Islet precursor cell (in vitro differentiated cells): Measurements from ENCODE around the gene ILKAP.
A peak's percentile ranks its signal among the peaks of the same experiment; 100 is the strongest.

Experiments used
- DNase-seq: peaks from one replicate; pipeline ENCODE4 v3.0.0-alpha.2; 2018

ILKAP gene

GRCh38 chr2:238203094-238203972 is at the start of gene ILKAP:
Gene ILKAP (minus strand): TSS chr2:238203695. CDS start chr2:238203553, 142 bp downstream.
- DNase-seq, result peak; percentile 90

DNA sequence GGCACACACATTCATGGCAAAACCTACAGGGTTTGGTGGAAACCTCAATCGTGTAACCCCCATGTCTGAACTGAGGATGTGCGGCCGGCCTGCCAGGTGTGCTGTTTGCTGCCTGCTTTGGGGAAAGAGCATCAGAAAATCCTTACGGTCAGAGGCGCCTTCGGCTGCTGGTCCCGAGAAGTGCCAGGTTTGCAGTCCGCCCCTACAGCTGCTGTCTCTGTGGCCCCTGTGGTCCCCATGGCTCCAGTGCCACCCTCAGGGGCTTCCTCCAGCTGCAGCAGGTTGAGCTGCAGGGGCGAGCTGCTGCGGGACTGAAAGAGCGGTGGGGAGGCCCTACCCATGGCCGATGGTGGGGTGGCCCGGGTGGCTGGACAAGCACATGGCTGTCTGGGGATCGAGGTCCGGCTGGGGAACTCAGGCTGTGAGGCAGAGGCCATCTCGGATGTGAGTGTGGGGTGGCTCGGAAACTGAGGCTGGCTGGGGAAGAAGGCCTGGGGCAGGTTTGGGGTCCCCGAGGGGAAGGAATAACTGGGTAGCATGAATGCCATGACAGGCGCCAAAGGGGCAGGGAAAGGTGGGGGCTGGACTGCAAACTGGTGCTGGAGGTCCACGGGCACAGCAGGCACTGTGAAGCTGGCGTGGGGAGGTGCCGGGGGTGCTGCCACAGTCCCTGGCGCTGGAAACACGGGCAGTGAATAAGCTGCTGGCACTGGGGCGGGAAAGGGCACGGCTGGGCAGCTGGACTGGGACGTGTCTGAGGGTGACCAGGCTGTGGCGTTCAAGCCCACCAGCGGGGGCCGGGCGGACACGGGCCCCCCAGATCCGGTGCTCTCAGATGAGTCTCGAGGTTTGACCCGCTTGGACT is 49.5 kb upstream of the ILKAP start:
- no peak for DNase-seq

- no peak for DNase-seq
These were observed 48.5 kb upstream of the ILKAP start for GRCh38 chr2:238251986-238252385.

DNA sequence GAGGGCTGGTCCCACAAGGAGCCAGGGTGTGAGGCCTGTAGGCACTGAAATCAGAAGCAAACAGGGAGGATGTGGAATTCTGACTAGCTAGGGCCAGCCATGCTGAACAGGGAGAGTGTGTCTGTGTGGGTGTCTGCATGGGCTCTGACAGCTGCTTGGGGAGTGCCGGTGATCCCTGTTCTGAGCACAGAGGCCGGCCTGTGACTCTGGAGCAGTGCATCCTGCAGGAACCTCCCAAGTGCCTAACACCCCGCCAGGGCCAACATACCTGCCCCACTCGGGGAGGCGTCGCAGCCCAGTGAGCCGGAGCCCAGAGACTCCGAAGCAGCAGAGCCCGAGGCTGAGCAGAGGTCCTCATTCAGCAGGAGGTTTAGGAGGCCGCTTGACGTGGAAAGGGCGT is 47.8 kb upstream of the ILKAP start:
- no peak for DNase-seq

GRCh38 chr2:238250896-238251295 is 47.4 kb upstream of the ILKAP start:
- no peak for DNase-seq

DNA sequence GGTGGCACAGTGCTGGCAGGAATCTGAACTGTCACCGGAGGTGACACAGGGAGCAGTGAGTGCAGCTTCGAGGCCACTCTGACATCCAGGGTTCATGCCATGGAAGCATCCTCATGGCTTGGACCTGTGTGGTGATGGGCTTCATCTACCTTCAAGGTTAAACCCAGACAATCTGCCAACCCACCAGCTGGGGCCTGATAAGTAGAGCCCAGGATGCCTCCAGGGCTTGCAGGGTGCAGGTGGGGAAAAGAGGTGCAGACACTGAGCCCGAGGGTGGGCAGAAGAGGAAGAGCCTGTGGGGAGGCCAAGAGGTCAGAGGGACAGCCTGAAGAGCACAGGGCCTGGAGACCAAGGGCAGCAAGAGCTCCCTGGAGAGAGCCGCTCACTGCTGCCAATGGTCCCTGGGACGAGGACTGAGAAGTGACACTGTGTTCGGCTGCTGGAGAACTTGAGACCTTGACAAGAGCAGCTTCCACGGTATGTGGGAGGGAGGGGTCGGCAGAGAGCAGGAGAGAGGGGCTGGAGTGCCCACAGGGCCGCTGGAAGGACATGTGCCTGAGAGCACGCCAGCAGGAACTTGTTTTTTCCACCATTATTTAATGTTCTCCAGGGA is 44.5 kb upstream of the ILKAP start:
- DNase-seq, result no peak

- no peak for DNase-seq
These were observed 43.7 kb upstream of the ILKAP start for GRCh38 chr2:238247002-238247822.

GRCh38 chr2:238244151-238244550 is 40.7 kb upstream of the ILKAP start:
- DNase-seq, result no peak

GRCh38 chr2:238243496-238244076 is 40.1 kb upstream of the ILKAP start:
- no peak for DNase-seq

DNA sequence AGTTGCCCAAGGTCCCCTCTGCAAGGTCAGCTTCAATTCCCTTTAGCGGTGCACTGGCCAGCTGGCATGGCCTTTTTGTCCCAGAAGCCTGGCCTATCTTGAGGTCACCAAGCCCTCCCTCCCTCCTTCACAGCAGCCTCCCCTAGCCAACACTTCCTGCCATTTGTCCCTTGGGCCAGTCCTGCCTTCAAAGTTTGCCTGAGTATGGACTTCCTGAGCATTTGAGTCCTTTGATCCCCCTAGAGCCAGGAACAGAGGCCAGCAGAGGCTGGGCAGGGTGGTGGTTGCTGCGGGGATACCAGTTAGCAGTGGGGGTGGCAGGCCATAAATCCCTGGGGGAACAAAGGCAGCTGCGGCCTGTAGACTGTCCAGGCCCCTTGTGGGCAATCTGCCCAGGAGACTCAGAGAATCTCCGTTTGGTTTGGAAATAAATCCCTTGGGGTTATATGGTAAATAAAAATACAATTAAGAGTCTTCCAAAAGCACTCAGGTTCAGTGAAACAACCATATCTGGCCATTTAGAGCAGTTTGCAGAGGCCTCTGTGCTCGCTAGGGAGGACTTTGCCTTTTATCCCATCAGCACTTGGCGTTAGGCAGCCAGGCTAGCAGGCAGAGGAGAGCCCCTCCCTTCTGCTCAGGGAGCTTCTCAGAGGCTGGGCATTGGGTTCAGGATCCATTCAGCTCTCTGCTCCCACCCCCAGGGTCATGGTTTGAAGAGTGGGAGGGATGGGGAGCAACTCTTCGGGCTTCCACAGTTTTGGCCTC is 39.4 kb upstream of the ILKAP start:
- no peak for DNase-seq

DNA sequence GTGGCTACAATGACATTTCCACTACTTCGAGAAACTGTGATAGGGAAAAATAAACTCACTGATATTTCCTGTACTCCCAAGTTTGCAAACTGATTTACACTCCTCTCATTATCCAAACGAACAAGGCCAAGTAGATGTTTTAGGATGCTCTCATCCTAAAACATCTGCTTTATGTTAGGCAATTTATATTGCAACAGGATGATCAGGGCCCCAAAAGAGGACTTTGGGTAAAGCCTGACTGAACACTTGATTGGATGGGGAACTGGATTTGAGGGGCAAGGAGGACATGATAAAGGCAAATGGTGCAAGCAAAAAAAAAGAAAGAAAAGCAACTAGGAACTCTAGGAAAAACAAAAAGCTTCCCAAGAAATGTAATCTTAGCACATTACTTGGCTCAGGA is 38.5 kb upstream of the ILKAP start:
- DNase-seq, result no peak

- peak; percentile 85 for DNase-seq
These were observed 37.5 kb upstream of the ILKAP start for GRCh38 chr2:238240757-238241711.

DNA sequence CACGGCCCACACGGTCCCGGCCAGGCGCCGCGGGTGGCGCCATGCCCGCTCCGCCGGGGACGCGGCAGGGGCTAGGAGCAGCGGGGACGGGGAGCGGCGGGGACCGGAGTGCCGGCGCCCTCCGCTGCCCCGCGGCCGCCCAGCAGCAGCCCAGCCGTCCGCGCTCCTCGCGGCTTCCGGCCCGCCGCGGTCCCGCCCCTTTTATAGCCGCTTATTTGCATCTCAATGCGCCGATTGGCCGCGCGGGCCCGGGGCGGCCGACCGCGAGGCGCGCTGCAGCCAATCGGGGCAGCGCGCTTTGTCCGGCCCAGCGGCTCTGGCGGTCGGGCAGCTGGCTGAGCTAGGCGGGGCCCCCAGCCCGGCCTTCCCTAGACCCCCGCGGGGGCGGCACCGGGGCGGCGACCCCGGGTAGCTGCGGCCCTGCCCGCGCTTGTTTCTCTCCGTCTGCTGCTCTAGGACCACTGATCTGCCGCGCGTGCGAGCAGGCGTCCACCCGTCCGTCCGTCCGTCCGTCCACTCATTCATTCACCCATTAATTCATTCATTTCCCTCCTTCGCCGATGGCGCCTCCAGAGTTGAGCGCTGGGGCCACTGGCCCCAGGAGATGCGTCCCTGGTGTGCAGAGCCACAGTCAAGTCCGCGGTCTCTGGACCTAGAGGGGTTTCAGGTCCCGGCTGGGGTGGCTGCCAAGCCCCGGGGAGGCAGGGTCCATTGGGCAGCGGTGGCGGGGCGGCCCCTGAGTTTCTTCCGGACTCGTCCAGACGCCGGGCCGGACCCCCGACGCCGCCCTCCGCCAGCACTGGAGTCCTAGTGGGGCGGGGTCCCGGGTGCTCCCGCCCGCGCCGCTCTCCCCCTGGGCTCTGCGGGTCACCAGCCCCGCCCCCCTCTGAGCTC is 36.6 kb upstream of the ILKAP start, which contains the start of gene HES6:
HES6 (minus strand) TSS at position 176 of the 894 bp plus-strand sequence; CDS start at position 43, 133 bp downstream.
- peak; percentile 95 for DNase-seq

DNA sequence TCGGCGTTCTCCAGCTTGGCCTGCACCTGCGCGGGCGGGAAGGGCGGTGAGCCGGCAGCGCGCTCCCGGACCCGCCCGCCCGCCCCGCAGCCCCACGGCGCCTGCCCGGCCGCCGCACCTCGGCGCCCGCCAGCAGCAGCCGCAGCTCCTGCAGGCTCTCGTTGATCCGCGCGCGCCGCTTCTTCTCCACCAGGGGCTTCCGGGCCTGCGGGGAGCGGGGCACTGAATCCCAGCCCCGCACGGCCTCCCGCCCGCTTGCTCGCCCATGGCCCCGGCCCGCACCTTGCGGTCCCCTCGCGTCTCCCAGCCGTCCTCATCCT is 36.0 kb upstream of the ILKAP start:
- DNase-seq, result peak; percentile 71

DNA sequence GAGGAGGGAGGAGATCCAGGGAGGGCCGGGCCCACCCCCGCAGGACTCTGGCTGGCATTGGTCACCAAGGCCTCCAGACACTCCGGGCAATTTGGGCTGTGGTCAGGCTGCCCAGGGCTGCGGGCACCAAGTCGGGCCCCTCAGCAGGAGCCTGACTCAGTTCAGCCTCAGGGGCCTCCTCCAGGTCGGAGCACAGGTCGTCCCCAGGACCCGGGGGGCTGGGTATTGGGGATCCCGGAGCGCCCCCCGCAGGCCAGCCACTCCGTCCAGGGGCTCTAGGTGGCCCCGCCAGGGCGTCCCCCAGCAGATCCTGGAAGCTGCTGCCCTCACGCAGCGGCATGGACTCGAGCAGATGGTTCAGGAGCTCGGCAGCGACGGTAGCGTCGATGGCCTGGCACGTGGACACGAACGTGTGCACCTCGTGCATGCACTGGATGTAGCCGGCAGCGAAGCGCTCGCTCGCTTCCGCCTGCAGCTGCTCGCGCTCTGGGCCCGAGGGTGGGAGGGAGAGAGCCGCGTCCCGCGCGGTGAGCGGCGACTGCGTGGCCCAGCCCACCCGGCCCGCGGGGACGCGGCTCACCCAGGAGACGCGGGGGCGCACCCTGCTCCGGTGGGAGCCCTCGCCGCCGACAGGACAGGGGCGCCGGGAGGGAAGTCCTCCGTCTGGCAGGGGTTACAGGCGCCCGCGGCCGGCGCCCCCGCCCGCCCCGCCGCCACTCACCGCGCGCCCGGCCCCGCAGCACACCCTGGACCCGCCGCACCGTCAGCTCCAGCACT is 35.5 kb upstream of the ILKAP start:
- DNase-seq, result no peak

DNA sequence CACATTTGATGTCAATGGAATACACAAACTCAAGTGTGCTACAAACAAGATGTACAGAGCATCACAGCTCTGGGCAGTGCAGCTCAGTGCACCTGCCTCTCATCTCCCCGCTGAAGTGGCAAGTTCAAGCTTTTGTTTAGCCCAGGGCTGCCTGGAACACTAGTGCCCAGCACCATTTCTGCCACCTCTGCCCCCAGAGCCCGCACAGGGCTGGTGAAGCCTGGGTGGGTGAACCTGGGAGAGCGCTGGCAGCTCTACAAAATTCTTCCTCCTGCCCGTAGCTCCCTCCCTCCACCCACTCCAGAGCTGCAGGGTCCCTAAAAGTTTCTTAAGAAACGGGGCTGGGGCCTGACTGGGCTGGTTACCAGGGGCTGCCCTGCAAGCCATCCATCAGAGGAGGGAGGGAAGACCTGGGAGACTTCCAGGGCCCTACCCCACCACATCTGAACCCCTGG is 34.8 kb upstream of the ILKAP start:
- no peak for DNase-seq

- DNase-seq, result peak; percentile 37
These were observed 34.1 kb upstream of the ILKAP start for GRCh38 chr2:238237431-238238135.
